NCI-H774 (cell line): ENCODE measurements around the gene NINJ1.

Experiments
- DNase-seq: peaks from one replicate; lab custom pipeline; 2025; lab: John Stamatoyannopoulos, UW

NINJ1 gene

GRCh38 chr9:93086447-93087224 is 47.4 kb downstream of the NINJ1 start:
- no peak for DNase-seq

- DNase-seq: no peak
Observed at GRCh38 chr9:93085676-93086075, 48.4 kb downstream of the NINJ1 start.

GRCh38 chr9:93084471-93084881 is 49.6 kb downstream of the NINJ1 start:
- DNase-seq: no peak

GRCh38 chr9:93083592-93084470 is 50.2 kb downstream of the NINJ1 start:
- DNase-seq: no peak

- no peak for DNase-seq
Observed at GRCh38 chr9:93082841-93083411, 51.1 kb downstream of the NINJ1 start.

- DNase-seq: no peak
Observed at GRCh38 chr9:93081931-93082330, 52.1 kb downstream of the NINJ1 start.

- no peak for DNase-seq
Observed at GRCh38 chr9:93081081-93081529, 52.9 kb downstream of the NINJ1 start.

GRCh38 chr9:93080406-93080805 is 53.6 kb downstream of the NINJ1 start:
- no peak for DNase-seq

GRCh38 chr9:93079371-93079770 is 54.7 kb downstream of the NINJ1 start:
- no peak for DNase-seq

GRCh38 chr9:93077811-93078210 is 56.2 kb downstream of the NINJ1 start:
- DNase-seq: no peak

- DNase-seq: no peak
Observed at GRCh38 chr9:93077367-93077766, 56.7 kb downstream of the NINJ1 start.

- DNase-seq: no peak
Observed at GRCh38 chr9:93076792-93077128, 57.3 kb downstream of the NINJ1 start.

- no peak for DNase-seq
Observed at GRCh38 chr9:93076101-93076791, 57.8 kb downstream of the NINJ1 start.

GRCh38 chr9:93072383-93072795 is 61.7 kb downstream of the NINJ1 start:
- no peak for DNase-seq
